HCT116 (cell line): ENCODE data around the gene COL5A3. TPM values are rescaled to one million over a fixed set of nuclear protein-coding genes. Genes with fewer than 3 reads are reported as not detected.

ENCODE experiments used
- ATAC-seq: fragments of 200-7000 bp; cut with Tn5 transposase; 2 replicates; pipeline ENCODE4 v1.9.1; 2020; ENCODE audit warnings: mild to moderate bottlenecking, moderate library complexity
- BruUV-seq: library from RNA; stranded (reverse); fragments of 400-500 nt; replicated peaks from 2 replicates; lab custom pipeline; 2021; lab: Mats Ljungman, UMichigan
- CTCF ChIA-PET: fragments of 300-600 bp; sonication (Branson Sonifier 250); formaldehyde crosslinking; loops from one replicate; lab custom pipeline; 2021; ENCODE audit warnings: antibody characterized with exemption; lab: Charles Lee
- POLR2A ChIA-PET: fragments of 300-600, 350-600 bp; sonication (Branson Sonifier 250); formaldehyde crosslinking; loops from one replicate; lab custom pipeline; 2021; ENCODE audit warnings: antibody characterized with exemption; lab: Charles Lee
- RAD21 ChIA-PET, 2 experiments: fragments of 300-600 bp; sonication (Branson Sonifier 250); formaldehyde crosslinking; loops; one replicate each; lab custom pipeline; 2023; ENCODE audit warnings: low total read pairs in 2 of 2; ENCODE audit not compliant: uncharacterized antibody in 2 of 2, unreplicated experiment in 2 of 2, low non-redundant PET in 1 of 2; lab: Charles Lee
- DNase-seq: peaks from one replicate; pipeline ENCODE4 v3.0.0-alpha.2; 2010; ENCODE audit warnings: low read depth, low spot score
- H2AFZ ChIP-seq: fragments of 200-600 bp; shearing (Covaris generic), sonication (generic); 2 replicates; pipeline ENCODE4 v1.6.1; 2017; ENCODE audit warnings: low read depth, mixed run types, mixed read lengths, antibody characterized with exemption, low read length; ENCODE audit not compliant: poor library complexity, severe bottlenecking
- H3K27ac ChIP-seq: 2 replicates; pipeline ENCODE4 v1.5.1; 2012; ENCODE audit warnings: low read depth, low read length
- H3K27me3 ChIP-seq: fragments of 200-600 bp; sonication (generic); 2 replicates; pipeline ENCODE4 v1.6.1; 2016; ENCODE audit warnings: mixed run types, low read length, mixed read lengths; ENCODE audit not compliant: insufficient read depth
- H3K36me3 ChIP-seq, 2 experiments: fragments of 200-500 bp in 1 of 2; fragments of 200-600 bp in 1 of 2; sonication (Bioruptor generic) in 1 of 2; sonication (generic) in 1 of 2; 2 replicates each; pipeline versions ENCODE4 v1.5.1 to v1.6.1; 2014 to 2016; ENCODE audit warnings: low read length in 2 of 2, inconsistent platforms in 1 of 2, mixed read lengths in 1 of 2, mixed run types in 1 of 2; ENCODE audit not compliant: insufficient read depth in 2 of 2, control insufficient read depth in 1 of 2
- H3K4me1 ChIP-seq, 2 experiments: fragments of 200-600 bp in 1 of 2; sonication (generic) in 1 of 2; 2 replicates each; pipeline versions ENCODE4 v1.5.1 to v1.6.1; 2012 to 2017; ENCODE audit warnings: low read length in 2 of 2, inconsistent platforms in 1 of 2, mild to moderate bottlenecking in 1 of 2, mixed read lengths in 1 of 2, mixed run types in 1 of 2, moderate library complexity in 1 of 2; ENCODE audit not compliant: insufficient read depth in 2 of 2, control insufficient read depth in 1 of 2
- H3K4me2 ChIP-seq: fragments of 200-600 bp; sonication (generic); 2 replicates; pipeline ENCODE4 v1.6.1; 2017; ENCODE audit warnings: mixed run types, low read length, mixed read lengths
- H3K4me3 ChIP-seq, 2 experiments: fragments of 200-600 bp in 1 of 2; sonication (generic) in 1 of 2; replicated peaks in 1 of 2; 2 replicates each; pipeline ENCODE4 v1.5.1; 2011 to 2016; ENCODE audit warnings: low read length in 2 of 2, control low read depth in 1 of 2, low read depth in 1 of 2, mild to moderate bottlenecking in 1 of 2, mixed read lengths in 1 of 2, mixed run types in 1 of 2
- H3K79me2 ChIP-seq: fragments of 200-600 bp; sonication (generic); 2 replicates; pipeline ENCODE4 v1.6.1; 2017; ENCODE audit warnings: mild to moderate bottlenecking, mixed run types, low read length, moderate library complexity, mixed read lengths; ENCODE audit not compliant: insufficient read depth
- H3K9ac ChIP-seq: fragments of 200-600 bp; sonication (generic); 2 replicates; pipeline ENCODE4 v1.6.1; 2016; ENCODE audit warnings: low read length, mixed read lengths
- H3K9me2 ChIP-seq: fragments of 200-600 bp; sonication (generic), shearing (Covaris generic); 2 replicates; pipeline ENCODE4 v1.6.1; 2017; ENCODE audit warnings: mixed run types, mild to moderate bottlenecking, moderate library complexity; ENCODE audit not compliant: insufficient read depth
- H3K9me3 ChIP-seq, 2 experiments: fragments of 200-500 bp in 1 of 2; fragments of 200-600 bp in 1 of 2; sonication (Bioruptor generic) in 1 of 2; sonication (generic) in 1 of 2; 2 replicates each; pipeline ENCODE4 v1.6.1; 2014 to 2017; ENCODE audit warnings: low read length in 2 of 2, mixed read lengths in 2 of 2, inconsistent platforms in 1 of 2, low read depth in 1 of 2, mild to moderate bottlenecking in 1 of 2, mixed run types in 1 of 2, moderate library complexity in 1 of 2; ENCODE audit not compliant: control insufficient read depth in 1 of 2, insufficient read depth in 1 of 2
- H4K20me1 ChIP-seq: fragments of 200-600 bp; sonication (generic), shearing (Covaris generic); 2 replicates; pipeline ENCODE4 v1.6.1; 2017; ENCODE audit warnings: mixed run types, mild to moderate bottlenecking, moderate library complexity; ENCODE audit not compliant: insufficient read depth
- EGR1 ChIP-seq: IDR thresholded peaks from 2 replicates; pipeline ENCODE4 v1.6.1; 2012; ENCODE audit warnings: low read depth
- JUND ChIP-seq: IDR thresholded peaks from 2 replicates; pipeline ENCODE4 v1.6.1; 2012
- POLR2A ChIP-seq: IDR thresholded peaks from 2 replicates; pipeline ENCODE4 v1.7.0; 2011; ENCODE audit warnings: borderline replicate concordance; ENCODE audit not compliant: insufficient read depth, insufficient read length; ENCODE audit errors: extremely low read depth
- ZNF274 ChIP-seq: fragments of 200-500 bp; sonication (Bioruptor generic); IDR thresholded peaks from 2 replicates; pipeline ENCODE4 v1.6.1; 2014; ENCODE audit warnings: mild to moderate bottlenecking, low read depth, low read length, inconsistent platforms
- intact Hi-C: fragments of 100-400 bp; cut with micrococcal nuclease; formaldehyde crosslinking; loops from 2 replicates; pipeline ENCODE4 v1.10.0; 2022
- total RNA-seq: library from RNA; stranded (reverse); gene quantifications from one replicate; pipeline ENCODE4 v1.2.1, GENCODE V29; 2021; ENCODE audit not compliant: unreplicated experiment
- TF ChIP-seq, protein P1 (sequence below): IDR thresholded peaks from 2 replicates; pipeline ENCODE4 v1.6.1; 2012
- TF ChIP-seq, protein P2 (sequence below): IDR thresholded peaks from 2 replicates; pipeline ENCODE4 v1.6.1; 2011; ENCODE audit warnings: mild to moderate bottlenecking, low read length, moderate library complexity; ENCODE audit not compliant: insufficient replicate concordance; ENCODE audit errors: extremely low read depth
- TF ChIP-seq, protein P3 (sequence below): IDR thresholded peaks from 2 replicates; pipeline ENCODE4 v1.6.1; 2012

The COL5A3 gene
- total RNA-seq, 1 experiment from 2014 or later, result 0.15 TPM

DNA sequence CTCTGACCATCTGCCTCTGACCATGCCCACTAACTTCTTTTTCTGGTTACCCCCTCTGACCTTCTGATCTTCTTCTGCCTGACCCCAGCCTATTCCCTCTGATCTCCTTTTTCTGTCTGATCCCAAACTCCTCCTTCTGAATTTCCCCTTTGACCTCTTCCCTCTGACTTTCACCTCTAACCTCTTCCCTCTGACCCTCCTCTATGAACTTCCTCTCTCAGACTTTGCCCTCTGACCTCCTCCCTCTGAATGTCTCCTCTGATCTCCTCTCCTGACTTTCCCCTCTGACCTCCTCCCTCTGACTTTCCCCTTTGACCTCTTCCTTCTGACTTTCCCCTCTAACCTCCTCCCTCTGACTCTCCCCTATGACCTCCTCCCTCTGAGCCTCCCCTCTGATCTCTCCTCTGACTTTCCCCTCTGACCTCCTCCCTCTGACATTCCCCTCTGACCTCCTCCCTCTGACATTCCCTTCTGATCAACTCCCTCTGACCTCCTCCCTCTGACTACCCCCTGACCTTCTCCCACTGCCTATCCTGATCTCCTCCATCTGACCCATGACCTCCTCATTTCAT lies 3.5 kb downstream of the COL5A3 start:
- Histone ChIP-seq H4K20me1 (no peaks in the 10 kb centered on the region), H3K9me2 (no peaks in the 10 kb centered on the region), H3K36me3 (no peaks in the 10 kb centered on the region), H3K4me1 (peaks cover 0 to 27% of the 10 kb centered on the region in 2 experiments; a peak in 2 of 4 replicates), H3K27me3 (peaks cover 32% of the 10 kb centered on the region; the same call in 1 of the 2 replicates), H3K4me2 (no peak overlapping the region), H3K9ac (no peak overlapping the region), H3K27ac (no peak overlapping the region), H3K4me3 (no peak overlapping the region), H3K79me2 (no peaks in the 10 kb centered on the region), H3K9me3 (no peaks in the 10 kb centered on the region), H2AFZ (no peak overlapping the region)
- intact Hi-C loops, result no loop called here
- ChIA-PET RAD21 (no interaction called here), CTCF (no interaction called here), POLR2A (no interaction called here)
- no peak for ATAC-seq
- TF ChIP-seq, protein P1, sequence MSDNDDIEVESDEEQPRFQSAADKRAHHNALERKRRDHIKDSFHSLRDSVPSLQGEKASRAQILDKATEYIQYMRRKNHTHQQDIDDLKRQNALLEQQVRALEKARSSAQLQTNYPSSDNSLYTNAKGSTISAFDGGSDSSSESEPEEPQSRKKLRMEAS, result no peak
- TF ChIP-seq EGR1 (no peak), JUND (no peak)
- TF ChIP-seq, protein P2, sequence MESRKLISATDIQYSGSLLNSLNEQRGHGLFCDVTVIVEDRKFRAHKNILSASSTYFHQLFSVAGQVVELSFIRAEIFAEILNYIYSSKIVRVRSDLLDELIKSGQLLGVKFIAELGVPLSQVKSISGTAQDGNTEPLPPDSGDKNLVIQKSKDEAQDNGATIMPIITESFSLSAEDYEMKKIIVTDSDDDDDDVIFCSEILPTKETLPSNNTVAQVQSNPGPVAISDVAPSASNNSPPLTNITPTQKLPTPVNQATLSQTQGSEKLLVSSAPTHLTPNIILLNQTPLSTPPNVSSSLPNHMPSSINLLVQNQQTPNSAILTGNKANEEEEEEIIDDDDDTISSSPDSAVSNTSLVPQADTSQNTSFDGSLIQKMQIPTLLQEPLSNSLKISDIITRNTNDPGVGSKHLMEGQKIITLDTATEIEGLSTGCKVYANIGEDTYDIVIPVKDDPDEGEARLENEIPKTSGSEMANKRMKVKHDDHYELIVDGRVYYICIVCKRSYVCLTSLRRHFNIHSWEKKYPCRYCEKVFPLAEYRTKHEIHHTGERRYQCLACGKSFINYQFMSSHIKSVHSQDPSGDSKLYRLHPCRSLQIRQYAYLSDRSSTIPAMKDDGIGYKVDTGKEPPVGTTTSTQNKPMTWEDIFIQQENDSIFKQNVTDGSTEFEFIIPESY, result no peak
- DNase-seq, result no peak
- BruUV-seq, result no TSS peak

DNA sequence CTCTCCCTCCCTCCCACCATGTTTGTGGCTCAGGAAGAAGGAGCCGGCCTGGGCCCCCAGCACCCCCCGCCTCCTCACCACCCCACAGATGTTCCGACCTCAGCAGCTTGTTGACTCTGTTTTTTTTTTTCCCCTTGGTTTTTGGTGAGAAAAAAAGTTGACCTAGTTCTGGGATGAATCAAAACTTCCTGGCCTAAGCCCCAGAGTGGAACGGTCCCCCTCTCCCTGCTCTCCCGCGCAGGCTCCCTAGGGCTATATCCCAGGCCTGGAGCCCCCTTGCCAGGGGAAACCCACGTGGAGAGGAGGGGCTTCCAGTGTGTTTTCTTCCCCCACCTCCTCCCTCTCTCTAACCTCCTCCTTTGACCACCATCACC lies 4.0 kb downstream of the COL5A3 start:
- no peaks in the 10 kb centered on the region for H3K9me3 ChIP-seq
- no peak overlapping the region for H2AFZ ChIP-seq
- no peak overlapping the region for H3K9ac ChIP-seq
- no peaks in the 10 kb centered on the region for H3K79me2 ChIP-seq
- H3K4me2 ChIP-seq, result no peak overlapping the region
- ATAC-seq (no peak), DNase-seq (no peak)
- POLR2A ChIA-PET, result no interaction called here
- H4K20me1 ChIP-seq, result no peaks in the 10 kb centered on the region
- RAD21 ChIA-PET, result no interaction called here
- no TSS peak for BruUV-seq
- TF ChIP-seq, protein P2, result no peak
- TF ChIP-seq, protein P3, sequence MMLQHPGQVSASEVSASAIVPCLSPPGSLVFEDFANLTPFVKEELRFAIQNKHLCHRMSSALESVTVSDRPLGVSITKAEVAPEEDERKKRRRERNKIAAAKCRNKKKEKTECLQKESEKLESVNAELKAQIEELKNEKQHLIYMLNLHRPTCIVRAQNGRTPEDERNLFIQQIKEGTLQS, result no peak
- TF ChIP-seq ZNF274 (no peak), POLR2A (no peak), JUND (no peak)
- peaks cover 26% of the 10 kb centered on the region; the same call in 1 of the 2 replicates for H3K27me3 ChIP-seq
- H3K4me3 ChIP-seq, result no peak overlapping the region
- CTCF ChIA-PET, result no interaction called here
- H3K4me1 ChIP-seq, result peaks cover 0 to 30% of the 10 kb centered on the region in 2 experiments; a peak in 2 of 4 replicates
- no peak overlapping the region for H3K27ac ChIP-seq
- no peaks in the 10 kb centered on the region for H3K9me2 ChIP-seq
- intact Hi-C loops, result no loop called here
- no peaks in the 10 kb centered on the region for H3K36me3 ChIP-seq
